ENCODE data around the gene HERPUD1. TPM values are rescaled to one million over a fixed set of nuclear protein-coding genes. Genes with fewer than 3 reads are reported as not detected.

HERPUD1 gene
- total RNA-seq, 1 experiment from 2014 or later, result 28.9 TPM

GRCh38 chr16:56883586-56883985 lies 48.4 kb upstream of the HERPUD1 start:
- Histone ChIP-seq H3K18ac (ENCODE audit: insufficient read length, low read depth, low read length) (no peak overlapping the region), H3K27ac (ENCODE audit: insufficient read length, low read depth, low read length) (no peak overlapping the region), H2BK120ac (ENCODE audit: low read depth, low read length, poor library complexity, severe bottlenecking) (no peak overlapping the region), H3K79me1 (ENCODE audit: insufficient read depth, low read depth, low read length, poor library complexity, severe bottlenecking) (no peaks in the 10 kb centered on the region), H3K9me3 (ENCODE audit: control insufficient read depth, low read depth, low read length) (peaks cover 11% of the 10 kb centered on the region), H3K23me2 (ENCODE audit: insufficient read length, low read depth, low read length, poor library complexity, severe bottlenecking) (no peaks in the 10 kb centered on the region), H4K91ac (ENCODE audit: insufficient read length, low read depth, low read length) (no peak overlapping the region), H3K27me3 (ENCODE audit: insufficient read depth, low read length) (no peaks in the 10 kb centered on the region), H3K4me1 (ENCODE audit: insufficient read depth, low read length) (no peaks in the 10 kb centered on the region), H3K4ac (ENCODE audit: low read depth, low read length) (no peak overlapping the region), H2AFZ (ENCODE audit: low read length) (no peak overlapping the region), H3K9ac (ENCODE audit: extremely low read depth, insufficient read length, low read length) (no peak overlapping the region), H2BK12ac (ENCODE audit: insufficient read length, low read depth, low read length) (no peak overlapping the region), H2AK5ac (ENCODE audit: insufficient read length, low read length) (no peak overlapping the region), H2BK5ac (ENCODE audit: insufficient read length, low read length) (no peak overlapping the region), H2BK15ac (ENCODE audit: low read depth, low read length) (no peak overlapping the region), H4K8ac (replicated peaks; ENCODE audit: insufficient read length, low read depth, low read length) (no peak overlapping the region), H4K5ac (ENCODE audit: insufficient read length, low read depth, low read length) (no peak overlapping the region), H3T11ph (ENCODE audit: low read length) (no peak overlapping the region), H3K79me2 (ENCODE audit: insufficient read depth, low read length) (no peaks in the 10 kb centered on the region), H3K14ac (ENCODE audit: insufficient read depth, low read length) (no peak overlapping the region), H3K4me2 (ENCODE audit: insufficient read depth, insufficient read length, low read length) (no peak overlapping the region), H2BK20ac (ENCODE audit: low read depth, low read length, poor library complexity, severe bottlenecking) (no peak overlapping the region), H3K23ac (ENCODE audit: insufficient read length, low read depth, low read length) (no peak overlapping the region), H4K20me1 (ENCODE audit: control insufficient read depth, insufficient read depth, insufficient read length) (no peaks in the 10 kb centered on the region), H3K56ac (ENCODE audit: insufficient read length, low read depth, low read length) (no peak overlapping the region)
- Mint-ChIP-seq H3K27ac (no peak overlapping the region), H3K4me3 (no peak overlapping the region), H3K36me3 (ENCODE audit: insufficient read depth in 1 of 3, low read depth in 3 of 3) (peaks cover 10 to 15% (median 14%) of the 10 kb centered on the region in 3 experiments), H3K27me3 (ENCODE audit: low read depth) (peaks cover 6% of the 10 kb centered on the region), H3K4me1 (no peaks in the 10 kb centered on the region), H3K9me3 (peaks cover 20 to 23% of the 10 kb centered on the region in 2 experiments)
- DNase-seq, result no peak
- no CpG with 5 or more reads among the region's 2 CpGs for WGBS (ENCODE audit: extremely low coverage, insufficient read length, low lambda C conversion rate)
- TF ChIP-seq CTCF (conservative IDR thresholded peaks at IDR 0.05), result no peak

All from H9 (cell line).